CD4-positive, alpha-beta T cell treated with Interferon alpha-2 for 1 hour (primary cell): ENCODE measurements around the gene ATP8B3.
A peak's percentile ranks its signal among the peaks of the same experiment; 100 is the strongest.

Source experiments
- DNase-seq, 2 donors: peaks; one replicate each; pipeline ENCODE4 v3.0.0-alpha.2; 2020 to 2022

ATP8B3 gene

DNA sequence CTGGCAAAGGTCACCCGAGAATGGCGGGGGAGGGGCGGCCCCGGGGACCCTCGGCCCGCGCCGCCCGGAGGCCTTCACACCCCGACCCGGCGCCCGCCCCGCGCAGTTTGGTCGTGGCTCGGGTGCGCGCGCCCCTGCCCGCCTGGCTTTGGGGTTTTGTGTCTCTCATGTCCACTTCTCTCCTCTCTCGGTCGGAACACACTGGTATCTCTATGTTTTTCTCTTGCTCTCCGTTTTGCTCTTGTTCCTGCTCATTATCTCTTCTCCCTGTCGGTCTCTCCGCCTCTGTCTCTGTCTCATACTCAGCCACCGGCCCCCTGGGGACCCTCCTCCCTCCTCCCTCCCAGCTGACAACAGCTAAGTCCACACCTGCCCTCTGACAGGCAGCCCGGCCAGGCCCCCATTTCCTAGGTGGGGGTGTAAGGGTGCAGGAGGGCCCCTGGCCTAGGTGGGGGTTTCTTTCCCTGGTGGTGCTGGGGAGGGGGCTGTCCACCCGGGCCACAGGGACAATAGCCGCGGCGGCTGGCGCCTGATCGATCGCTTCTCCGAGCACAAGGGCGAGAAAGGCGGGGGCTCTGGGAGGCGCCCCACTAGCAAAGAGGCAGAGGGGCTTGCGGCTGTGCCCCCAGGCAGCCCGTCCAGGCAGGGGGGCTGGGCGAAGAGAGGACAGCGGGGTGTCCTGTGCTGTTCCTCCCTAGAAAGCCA lies 56.5 kb downstream of the ATP8B3 start:
- DNase-seq = no peak

DNA sequence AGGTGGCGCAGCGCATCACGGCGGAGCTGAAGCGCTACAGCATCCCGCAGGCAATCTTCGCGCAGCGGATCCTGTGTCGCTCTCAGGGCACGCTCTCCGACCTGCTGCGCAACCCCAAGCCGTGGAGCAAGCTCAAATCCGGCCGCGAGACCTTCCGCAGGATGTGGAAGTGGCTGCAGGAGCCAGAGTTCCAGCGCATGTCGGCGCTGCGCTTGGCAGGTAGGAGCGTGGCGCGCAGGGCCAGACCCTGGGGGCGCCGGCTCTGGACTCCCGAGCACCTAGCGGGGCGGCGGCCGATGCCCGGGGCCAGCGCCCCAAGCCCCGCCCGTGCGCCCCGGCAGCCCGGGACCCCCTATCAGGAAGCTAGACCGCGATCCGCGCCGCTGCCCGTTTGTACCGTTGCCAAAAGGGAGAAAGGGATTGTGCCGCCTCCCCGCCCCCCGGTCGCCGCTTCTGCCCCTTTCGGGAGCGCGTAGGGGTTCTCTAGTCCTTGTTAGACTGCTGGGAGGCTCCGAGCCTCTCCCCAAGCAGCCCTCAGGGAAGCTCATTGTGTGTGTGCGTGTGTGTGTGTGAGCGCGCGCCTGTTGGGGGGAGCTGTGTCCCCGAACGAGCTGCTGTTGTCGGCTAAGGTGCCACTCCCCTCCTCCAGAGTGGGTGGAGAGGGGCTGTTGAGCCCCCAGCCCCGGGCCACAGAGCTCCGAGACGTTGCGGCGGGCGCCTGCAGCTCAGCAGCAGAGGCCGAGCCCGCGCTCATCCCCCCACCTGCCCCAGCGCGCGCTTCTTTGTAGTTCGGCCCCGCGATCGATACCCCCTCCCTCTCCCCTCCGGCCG lies 57.2 kb downstream of the ATP8B3 start:
- no peak for DNase-seq

DNA sequence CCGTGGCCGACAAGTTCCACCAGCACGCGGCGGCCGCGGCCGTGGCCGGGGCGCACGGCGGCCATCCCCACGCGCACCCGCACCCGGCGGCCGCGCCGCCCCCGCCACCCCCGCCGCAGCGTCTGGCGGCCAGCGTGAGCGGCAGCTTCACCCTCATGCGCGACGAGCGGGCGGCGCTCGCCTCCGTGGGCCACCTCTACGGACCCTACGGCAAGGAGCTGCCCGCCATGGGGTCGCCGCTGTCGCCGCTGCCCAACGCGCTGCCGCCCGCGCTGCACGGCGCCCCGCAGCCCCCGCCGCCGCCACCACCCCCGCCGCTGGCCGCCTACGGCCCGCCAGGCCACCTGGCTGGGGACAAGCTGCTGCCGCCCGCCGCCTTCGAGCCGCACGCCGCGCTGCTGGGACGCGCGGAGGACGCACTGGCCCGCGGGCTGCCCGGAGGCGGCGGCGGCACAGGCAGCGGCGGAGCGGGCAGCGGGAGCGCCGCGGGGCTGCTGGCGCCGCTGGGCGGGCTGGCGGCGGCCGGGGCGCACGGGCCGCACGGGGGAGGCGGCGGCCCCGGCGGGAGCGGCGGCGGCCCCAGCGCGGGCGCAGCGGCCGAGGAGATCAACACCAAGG lies 57.9 kb downstream of the ATP8B3 start:
- no peak for DNase-seq

DNA sequence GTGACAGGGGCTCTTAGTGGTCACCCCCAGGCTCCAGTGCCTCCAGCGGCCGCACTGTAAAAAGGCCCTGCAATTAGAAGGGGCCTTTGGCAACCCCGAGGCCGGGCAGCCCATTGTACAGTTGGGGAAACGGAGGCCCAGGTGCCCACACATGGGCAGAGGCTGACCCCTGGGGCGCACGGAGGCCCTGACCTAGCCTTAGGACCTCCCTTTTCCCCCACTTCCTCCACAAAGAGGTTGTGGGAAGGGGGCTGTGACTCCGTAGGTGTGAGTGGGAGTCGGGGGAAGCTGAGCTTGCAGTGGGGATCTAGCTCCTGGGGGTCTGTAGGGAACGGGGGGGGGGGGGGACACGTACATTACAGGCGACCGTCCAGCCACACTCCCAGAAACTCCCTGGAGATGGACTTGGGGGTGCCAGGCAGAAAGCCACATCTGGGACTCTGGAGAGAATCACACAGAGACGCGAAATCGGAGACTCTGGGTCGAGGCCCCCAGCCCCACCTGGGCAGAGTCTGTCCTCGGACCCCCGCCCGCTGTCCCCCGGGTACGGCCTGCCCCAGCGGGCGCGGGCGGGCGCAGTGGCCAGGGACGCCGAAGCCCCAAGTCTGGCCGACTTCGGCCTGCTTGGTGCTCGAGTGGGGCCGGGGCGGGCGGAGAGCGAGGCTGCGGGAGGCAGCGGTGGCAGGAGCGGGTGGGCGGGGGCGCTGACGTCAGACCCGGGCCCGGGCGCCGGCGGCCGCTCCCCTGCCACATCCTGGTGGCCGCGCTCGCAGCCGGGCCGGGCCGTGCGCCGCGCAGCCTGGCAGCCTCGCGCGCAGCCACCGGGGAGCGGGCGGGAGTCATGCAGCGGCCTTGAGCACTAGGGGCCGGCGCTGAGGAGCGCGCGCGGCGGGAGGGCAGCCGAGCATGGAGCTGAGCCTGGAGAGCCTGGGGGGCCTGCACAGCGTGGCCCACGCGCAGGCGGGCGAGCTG lies 59.0 kb downstream of the ATP8B3 start, which contains the start of gene ONECUT3:
TSS of gene ONECUT3 (plus strand) at position 750 of the 972 bp plus-strand sequence. CDS start at position 907, 157 bp downstream.
- DNase-seq = no peak

DNA sequence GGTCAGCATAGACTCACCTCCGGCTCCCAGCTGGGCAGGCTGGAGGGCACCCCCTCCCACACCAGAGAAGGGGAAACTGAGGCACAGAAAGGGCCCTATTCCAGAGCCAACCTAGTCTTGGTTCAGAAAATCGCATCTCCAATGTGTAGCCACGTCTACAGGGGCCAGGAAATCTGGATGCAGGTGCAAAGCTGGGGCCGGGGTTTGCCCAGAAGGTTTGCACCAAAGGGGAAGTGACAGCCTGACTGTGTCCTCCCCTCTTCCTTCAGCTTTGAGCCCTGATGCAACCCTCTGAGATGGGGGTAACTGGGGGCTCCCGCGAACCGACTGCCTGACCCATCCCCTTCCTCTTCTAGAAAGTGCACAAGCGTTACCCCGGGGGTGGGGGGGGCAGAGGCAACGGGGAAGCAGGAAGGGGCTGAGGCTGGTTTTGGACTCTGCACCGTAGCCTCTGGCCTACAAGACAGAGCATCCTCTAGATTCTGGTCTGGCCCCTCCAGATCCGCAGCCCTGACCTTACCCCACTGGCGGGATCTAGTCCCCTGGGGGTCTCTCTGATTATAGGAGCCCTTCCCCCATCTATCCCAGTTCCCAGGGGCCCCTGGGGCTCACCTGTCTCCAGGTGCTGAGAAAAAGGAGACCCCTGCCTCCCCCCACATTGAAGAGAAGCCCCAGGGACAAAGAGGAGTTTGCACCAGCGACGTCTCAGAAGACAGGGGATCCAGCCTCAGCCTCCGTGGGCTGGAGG lies 59.9 kb downstream of the ATP8B3 start:
- DNase-seq = no peak

DNA sequence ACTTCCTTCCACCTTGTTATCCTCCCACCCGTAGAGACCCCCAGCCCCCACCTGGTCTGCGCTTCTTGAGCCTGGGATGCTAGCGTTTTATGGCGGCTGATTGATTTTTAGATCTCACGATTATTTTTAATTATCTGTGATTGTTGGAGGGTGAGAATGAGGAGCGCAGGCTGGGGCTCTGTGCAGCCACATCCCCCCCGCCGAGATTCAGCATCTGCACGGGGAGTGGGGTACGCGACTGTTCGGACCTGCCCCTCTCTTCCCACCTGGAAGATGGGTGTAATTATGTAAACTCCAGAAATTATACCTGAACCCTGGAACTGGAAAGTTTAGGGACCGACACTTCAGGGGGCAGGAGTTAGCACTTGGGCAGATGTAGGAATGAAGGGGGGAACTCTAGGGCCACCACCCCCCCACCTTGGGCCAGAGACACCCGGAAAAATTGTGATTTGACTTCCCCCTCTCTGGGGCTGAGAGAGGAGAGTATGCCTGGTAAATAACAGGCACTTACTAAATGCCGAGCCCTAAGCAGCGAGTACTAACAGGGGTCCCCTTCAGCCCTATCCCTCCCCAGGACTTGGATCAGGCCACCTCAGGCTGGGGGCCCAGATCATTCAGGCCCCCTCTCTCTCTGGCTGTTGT lies 60.6 kb downstream of the ATP8B3 start:
- DNase-seq = no peak

DNA sequence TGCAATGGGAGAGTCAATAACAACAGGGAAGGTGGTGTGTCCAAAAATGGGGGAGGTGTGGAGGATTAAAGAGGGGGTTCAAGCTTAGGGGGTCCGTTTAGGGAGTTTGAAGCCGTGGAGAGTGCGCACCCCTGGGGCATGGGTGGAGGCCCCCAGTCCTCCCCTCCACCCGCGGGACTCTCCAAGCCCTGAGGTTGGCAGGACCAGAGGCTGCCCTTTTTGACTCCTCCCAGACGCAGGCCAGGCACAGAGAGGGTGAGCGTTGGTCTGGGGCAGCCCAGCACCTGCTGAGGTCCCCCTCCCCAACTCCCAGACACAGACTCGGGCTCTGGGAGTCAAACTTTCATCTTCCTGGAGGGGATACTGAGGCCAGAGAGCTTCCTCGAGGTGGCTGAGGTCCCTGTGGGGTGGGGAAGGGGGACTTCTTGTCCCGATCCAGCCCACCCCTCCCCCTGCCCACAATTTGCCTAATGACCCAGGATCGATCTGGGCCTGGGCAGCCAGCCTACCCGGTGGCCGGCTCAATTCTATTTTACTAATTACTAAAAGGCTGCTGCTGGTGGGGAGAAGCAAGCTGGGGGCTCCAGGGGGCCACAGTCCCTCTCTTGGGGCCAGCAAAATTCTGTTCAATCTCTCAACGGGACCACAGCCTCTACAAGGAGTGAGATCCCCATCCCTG lies 61.6 kb downstream of the ATP8B3 start:
- DNase-seq = no peak

DNA sequence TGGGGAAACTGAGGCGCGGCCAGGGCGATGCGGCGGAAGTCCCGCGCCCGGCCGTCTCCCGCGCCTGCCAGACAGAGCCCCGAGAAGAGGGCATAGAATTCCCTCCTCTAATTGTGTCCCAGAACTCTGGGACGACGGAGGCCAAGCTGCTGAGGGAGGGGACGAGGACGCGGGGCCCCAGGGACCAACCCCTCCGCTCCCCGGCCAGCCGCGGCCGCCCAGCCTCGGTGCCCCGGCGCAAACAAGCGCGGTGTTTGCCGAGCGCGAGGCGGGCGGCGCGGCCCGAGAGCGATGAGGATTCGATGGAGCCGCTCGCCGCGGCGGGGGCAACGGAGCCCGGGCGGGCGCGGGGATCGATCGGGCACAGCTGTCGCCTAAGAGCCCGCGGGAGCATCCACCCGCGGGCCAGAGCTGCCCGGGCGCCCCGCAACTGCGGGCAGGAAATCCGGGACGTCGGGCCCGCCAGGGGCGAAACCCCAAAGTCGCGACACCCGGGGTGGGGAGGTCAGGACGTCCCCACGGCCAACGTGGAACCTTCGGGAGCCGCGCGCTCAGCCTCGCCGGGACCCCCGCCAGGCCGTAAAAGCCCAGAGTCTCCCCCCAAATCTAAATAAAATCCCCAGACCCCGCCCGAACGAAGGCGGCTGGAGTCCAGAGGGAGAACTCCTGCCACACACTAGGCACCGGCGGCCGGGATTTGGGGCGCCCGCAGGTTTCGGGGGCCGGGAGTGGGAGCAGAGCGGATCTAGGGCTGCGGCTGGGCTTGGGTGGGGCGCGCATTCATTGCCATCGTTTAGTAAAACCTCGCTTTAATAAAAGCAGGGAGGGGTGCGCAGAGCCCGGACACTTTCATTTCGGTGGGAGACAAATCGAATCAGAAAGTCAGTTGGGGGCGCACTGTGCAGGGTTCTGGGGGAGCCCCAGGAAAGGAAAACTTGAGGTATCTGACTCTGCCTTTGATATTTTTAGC lies 62.4 kb downstream of the ATP8B3 start:
- DNase-seq = no peak

DNA sequence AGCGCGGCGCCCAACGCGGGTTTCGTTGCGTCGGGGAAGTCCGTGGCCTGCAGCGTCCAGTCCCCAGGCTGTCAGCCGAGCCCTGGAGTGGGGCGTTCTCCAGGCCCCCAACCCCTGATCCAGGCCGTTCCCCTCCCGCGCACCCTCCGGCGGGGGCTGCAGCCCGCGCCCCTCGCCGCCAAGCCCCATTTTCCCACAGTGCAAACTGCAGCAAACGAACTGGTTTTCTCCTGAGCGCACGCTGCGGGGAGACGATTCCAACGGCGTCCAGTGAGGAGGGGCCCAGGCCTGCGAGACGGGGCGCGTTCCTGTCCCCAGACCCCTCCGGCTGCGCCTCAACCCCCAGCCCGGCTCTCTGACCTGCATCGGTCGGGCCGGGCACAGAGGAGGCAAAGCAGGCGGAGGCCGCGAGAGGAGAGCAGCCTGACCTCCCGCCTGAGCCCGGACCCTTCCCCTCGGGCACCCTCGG lies 63.2 kb downstream of the ATP8B3 start:
- no peak for DNase-seq

DNA sequence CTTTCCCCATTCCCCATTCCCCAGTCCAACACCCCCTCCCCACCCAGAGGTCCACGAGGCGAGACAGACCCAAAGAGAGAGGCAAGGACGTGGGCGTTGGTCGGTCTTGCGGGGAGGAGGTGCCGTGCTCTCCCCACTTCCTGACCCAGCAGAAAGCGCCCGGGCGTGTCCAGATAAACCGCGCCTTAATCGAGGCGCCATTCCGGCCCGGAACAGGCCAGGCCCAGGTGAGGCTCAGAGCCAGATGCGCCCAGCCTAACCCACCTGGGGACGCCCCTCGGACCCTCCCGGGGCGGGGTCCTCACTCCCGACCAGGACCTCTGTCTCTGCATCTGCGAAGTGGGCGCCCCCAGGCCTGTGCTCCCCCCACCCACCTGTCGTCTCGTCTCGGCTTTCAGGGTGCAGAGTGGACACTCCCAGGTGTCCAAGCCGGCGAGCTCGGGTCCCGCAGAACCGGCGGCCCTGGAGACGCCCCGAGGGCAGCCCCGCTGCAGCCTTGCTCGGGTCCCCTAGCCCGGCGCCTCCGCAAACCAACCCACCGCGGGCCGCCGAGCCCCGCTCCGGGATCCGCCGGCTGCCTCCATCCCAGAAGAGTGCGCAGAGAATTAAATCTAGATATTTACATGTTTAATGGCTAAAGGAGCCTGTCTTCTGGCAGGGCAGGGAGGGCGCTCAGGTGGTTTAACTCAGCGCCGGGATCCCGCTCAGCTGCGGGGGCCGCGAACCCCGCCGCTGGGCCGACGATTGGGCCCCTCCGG lies 63.8 kb downstream of the ATP8B3 start:
- DNase-seq = no peak

DNA sequence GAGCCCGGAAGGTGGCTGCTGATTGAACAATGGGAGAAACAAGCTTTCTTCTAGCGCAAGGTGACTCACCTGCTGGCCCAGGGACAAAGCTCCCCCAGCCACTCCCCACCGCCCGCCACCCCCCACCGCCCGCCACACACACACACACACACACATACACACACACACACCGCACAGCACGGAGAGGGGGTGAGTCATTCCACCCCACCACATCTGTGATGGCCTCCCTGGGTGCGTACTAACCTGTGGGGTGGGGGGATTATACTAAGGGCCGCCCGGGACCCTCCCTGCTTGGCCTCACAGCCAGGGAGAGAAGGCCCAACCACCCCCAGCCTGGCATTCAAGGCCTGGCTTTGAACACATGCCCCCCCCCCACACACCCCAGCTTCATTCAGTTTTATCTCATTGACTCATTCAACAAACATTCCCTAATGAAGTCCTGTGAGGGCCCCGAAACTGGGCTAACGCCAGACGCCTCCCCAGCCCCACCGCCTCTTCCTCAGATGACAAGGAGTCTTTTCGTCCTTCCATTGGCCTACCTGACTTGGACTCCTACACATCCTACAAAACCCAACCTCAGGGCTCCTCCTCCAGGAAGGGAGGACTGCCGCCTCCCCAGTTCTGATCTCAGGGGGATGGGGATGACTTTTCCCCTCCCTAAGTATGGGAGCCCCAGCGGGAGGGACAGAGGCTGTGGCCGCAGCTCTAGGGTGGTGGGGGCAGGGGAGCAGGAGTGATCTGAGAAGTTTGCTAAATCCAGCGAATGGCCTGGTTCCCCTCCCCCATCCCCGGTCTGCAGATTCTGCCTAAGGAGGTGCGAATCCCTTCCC lies 64.6 kb downstream of the ATP8B3 start:
- DNase-seq = peak in 1 of 2 donors; percentile 33

DNA sequence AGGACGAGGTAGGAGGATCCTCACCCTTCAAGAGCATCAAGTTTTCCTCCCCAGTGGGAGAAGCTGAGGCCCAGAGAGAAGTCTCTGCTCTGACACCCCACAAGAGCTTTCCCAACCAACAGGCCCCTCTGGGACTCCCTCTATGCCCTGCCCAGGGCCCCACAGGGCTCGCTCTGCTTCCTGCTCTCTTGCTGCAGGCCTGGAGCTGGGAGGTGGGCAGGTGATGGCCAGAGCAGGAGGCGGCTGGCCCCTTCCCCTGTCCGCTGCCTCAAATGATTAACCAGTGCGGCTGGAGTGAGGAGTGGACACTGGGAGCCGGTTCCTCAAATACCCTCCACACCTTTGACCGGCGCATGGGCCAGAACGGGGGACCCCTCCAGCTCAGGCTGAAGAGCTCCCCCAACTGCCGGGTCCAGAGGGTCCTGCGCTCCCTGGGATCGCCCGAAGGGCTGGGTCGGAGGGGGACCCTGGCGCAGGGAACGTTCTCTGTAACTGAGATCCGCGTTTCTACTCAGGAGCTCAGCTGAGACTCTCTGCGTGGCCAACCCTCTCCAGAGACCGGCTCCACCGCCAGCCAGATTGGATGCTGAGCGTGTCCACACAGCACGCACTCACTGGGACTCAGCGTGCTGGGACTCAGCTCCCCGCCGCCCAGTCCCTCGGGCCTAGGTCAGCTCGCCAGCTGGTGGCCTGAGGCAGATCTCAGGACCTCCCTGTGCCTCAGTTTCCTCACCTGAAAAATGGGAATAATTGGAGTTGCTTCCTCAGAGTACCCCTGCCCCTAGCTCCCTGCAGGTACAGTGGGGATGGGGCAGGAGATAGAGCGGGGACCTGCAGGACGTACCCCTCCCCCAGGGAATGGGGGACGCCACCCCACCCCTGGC lies 65.4 kb downstream of the ATP8B3 start:
- DNase-seq = no peak

DNA sequence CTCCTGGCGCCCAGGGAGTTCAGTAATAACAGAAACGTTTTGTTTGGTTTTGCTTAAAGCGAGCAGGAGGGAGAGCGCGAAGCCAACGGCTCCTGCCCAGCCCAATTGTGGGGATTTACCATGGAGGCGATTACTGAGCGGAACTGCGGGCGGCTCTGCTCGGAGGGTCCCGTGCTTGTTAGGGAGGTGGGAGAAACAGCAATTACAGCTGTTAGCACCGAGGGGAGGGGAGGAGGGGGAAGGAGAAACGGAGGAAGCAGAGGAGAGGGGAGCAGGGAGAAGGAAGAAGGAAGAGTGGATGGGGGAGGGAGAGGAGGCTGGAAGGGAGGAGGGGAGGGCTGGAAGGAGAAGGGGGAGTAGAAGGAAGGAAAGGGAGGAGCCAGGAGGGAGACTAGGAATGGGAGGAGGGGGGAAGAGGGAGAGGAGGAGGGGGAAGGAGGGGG lies 66.5 kb downstream of the ATP8B3 start:
- DNase-seq = no peak

DNA sequence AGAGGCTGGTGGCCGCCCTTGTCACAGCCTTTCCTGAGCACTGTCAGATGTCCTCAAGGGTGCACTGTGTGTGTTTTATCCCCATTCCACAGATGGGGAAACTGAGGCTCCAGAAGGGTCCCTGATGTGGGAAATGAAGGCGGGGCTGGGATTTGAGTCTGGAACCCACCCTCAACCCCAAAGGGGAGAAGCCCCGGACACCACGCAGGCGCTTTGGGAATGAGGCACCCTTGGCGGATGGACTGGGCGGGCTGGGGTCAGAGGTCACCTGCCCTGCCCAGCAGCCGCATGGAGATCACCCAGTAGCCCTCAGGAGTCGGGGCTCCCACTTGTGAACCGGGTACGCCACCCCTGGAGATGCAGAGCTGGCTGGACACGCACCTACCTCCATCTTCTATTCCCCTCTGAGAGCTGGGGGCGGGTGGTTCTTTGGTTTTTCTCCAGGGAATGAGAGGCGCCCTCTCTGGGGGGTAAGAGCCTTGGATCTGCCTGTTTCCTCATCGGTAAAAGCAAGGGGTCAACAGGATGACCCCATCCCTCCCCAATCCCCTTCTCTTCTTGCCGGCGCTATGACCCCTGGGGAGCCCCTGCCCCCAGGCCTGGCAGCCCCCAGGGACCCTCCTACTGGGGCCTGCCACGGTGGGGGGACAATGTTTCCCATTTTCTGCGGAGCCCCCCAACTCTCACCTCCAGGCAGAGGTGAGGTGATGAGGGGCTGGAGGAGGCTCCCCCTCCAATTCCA lies 67.1 kb downstream of the ATP8B3 start:
- no peak for DNase-seq

DNA sequence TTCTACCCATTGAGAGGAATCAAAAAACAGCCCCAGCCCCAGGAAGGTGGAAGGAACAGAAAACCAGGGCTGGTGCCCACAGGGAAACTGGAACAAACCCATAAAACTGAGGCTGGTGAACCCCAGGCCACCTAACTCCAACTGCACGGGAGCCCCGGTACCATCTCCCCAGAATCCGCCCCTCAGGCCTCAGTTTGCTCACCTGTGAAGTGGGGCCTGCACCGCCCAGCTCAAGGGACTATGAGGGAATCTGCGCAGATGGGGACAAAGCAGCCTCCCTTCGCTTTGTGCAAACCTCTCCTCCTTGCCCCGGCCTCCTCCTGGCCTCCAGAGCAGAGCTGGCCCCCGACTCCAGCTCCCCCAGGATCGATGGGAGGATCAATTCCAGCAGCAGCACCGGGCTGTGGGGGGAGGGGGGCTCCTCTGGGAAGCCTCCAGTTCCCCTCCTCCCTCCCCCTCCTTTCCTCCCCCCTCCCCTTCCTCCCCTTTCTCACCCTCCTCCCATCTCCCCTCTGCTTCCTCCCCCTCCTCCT lies 67.9 kb downstream of the ATP8B3 start:
- no peak for DNase-seq
